Effector memory CD4-positive, alpha-beta T cell (primary cell): ENCODE results near the gene MMADHC.

Source experiments
- DNase-seq, 3 donors: peaks; one replicate each; pipeline ENCODE4 v3.0.0-alpha.2; 2020
- H3K27ac ChIP-seq: 2 replicates; pipeline ENCODE4 v1.7.0; 2013; ENCODE audit warnings: mild to moderate bottlenecking, low read length, moderate library complexity; ENCODE audit not compliant: insufficient read depth, poor library complexity, severe bottlenecking
- H3K27me3 ChIP-seq: replicated peaks from 2 replicates; pipeline ENCODE4 v1.7.0; 2013; ENCODE audit warnings: mild to moderate bottlenecking, low read length; ENCODE audit not compliant: insufficient read depth, control insufficient read depth, poor library complexity, severe bottlenecking
- H3K36me3 ChIP-seq: 2 replicates; pipeline ENCODE4 v1.7.0; 2013; ENCODE audit warnings: mild to moderate bottlenecking, low read length, moderate library complexity; ENCODE audit not compliant: control insufficient read depth, insufficient read depth
- H3K4me1 ChIP-seq: 2 replicates; pipeline ENCODE4 v1.7.0; 2013; ENCODE audit warnings: low read length, mild to moderate bottlenecking; ENCODE audit not compliant: control insufficient read depth, insufficient read depth, poor library complexity, severe bottlenecking
- H3K4me3 ChIP-seq: 2 replicates; pipeline ENCODE4 v1.7.0; 2013; ENCODE audit warnings: low read length, low read depth, mild to moderate bottlenecking; ENCODE audit not compliant: insufficient read depth, poor library complexity, severe bottlenecking
- H3K9me3 ChIP-seq: 2 replicates; pipeline ENCODE4 v1.7.0; 2013; ENCODE audit warnings: mild to moderate bottlenecking, low read length, moderate library complexity; ENCODE audit not compliant: control insufficient read depth
- total RNA-seq, 3 donors: gene quantifications; one replicate each; lab custom pipeline; 2026; lab: John Stamatoyannopoulos, UW

Gene MMADHC
- 51.1 to 83.2 (median 59.2) reads per million in 3 donors for total RNA-seq

- Histone ChIP-seq H3K9me3 (no peaks in the 10 kb centered on the region), H3K27me3 (no peaks in the 10 kb centered on the region), H3K4me1 (peaks cover 7% of the 10 kb centered on the region), H3K4me3 (peak within 1 kb of the TSS; percentile 97), H3K27ac (peak within 1 kb of the TSS; percentile 95), H3K36me3 (no peaks in the 10 kb centered on the region)
- DNase-seq = peak; percentile 83 to 90 (median 84)
Measured at GRCh38 chr2:149587220-149587949, at the start of gene MMADHC. TSS of gene MMADHC (minus strand) at chr2:149587775. CDS start at chr2:149587097, 678 bp downstream.

DNA sequence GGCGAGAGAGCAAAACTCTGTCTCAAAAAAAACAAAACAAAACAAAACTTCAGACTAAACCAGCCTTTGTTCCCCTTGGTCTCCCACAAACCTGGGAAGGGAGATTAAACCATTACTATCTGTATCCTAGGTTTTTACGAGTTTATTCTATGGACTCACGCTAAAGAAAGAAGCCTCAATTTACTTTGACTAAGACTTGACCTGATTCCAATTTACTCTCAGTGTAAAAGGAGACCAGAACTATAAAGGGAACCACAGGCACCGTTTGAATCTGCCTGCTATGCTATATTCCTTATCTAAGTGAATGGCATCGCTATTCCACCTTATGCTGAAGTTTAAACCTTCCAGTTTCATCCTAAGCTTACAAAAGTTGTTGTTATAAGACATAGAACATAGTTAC lies 46.5 kb upstream of the MMADHC start:
- H3K27ac ChIP-seq = no peak overlapping the region
- no peak for DNase-seq
- H3K9me3 ChIP-seq = no peaks in the 10 kb centered on the region
- no peaks in the 10 kb centered on the region for H3K27me3 ChIP-seq
- no peaks in the 10 kb centered on the region for H3K4me1 ChIP-seq
- H3K4me3 ChIP-seq = no peak overlapping the region
- no peaks in the 10 kb centered on the region for H3K36me3 ChIP-seq

GRCh38 chr2:149630445-149630844 lies 42.9 kb upstream of the MMADHC start:
- no peak for DNase-seq
- no peaks in the 10 kb centered on the region for H3K27me3 ChIP-seq
- H3K4me1 ChIP-seq = no peaks in the 10 kb centered on the region
- no peaks in the 10 kb centered on the region for H3K9me3 ChIP-seq
- H3K27ac ChIP-seq = no peak overlapping the region
- H3K36me3 ChIP-seq = no peaks in the 10 kb centered on the region
- H3K4me3 ChIP-seq = no peak overlapping the region

DNA sequence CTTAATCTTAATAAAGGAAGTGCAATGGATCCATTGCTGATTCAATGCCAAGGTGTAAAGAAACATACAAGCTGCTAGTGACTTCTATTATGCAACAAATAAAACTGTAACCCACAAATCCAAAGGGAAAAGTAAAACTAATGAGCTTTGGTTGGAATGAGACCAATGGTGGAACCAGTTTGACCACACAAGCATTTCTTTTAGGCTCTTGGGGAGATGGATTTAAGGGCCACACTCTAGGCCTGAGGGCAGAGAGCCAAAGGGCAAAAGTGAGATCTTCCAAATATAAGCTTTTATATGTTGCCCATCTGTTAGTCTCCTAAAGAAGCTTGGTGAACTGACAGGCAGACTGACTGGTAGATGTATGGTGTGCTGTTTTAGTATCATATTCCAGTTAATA lies 41.5 kb upstream of the MMADHC start:
- H3K9me3 ChIP-seq = no peaks in the 10 kb centered on the region
- DNase-seq = no peak
- H3K27ac ChIP-seq = no peak overlapping the region
- no peak overlapping the region for H3K4me3 ChIP-seq
- no peaks in the 10 kb centered on the region for H3K27me3 ChIP-seq
- no peaks in the 10 kb centered on the region for H3K36me3 ChIP-seq
- H3K4me1 ChIP-seq = no peaks in the 10 kb centered on the region

DNA sequence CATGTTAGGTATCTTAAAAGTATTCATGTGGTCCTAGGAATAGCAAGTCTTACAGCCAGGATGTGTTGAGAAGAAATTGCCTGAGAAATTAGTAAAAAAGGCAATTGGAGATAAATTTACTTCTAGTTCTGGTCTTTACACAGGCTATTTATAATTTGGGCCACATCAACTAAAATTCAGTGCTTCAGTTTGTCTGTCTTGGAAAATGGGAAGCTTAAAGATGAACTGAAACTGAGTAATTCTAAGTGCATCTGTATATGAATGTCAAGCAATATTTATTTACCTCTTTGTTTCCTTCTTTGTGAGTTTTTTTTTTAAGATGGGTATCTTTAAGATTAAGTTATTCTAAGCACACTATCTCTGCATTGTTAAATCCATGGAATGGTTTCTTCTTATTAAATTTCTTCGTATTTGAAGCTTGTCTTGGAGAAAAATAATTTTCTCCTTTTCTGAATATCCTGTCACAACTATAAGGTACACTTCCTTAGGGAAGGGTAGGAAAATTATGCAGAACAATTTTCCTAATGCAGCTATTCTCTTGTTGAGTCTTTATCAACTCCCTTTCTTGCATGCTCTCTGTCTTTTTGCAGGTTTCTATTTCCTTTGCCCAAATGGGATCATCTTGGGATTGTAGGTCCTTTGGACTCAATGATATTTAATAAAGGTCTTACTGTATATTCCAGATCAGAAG lies 39.7 kb upstream of the MMADHC start:
- no peak overlapping the region for H3K27ac ChIP-seq
- no peak overlapping the region for H3K4me3 ChIP-seq
- DNase-seq = no peak
- no peaks in the 10 kb centered on the region for H3K4me1 ChIP-seq
- no peaks in the 10 kb centered on the region for H3K27me3 ChIP-seq
- no peaks in the 10 kb centered on the region for H3K9me3 ChIP-seq
- H3K36me3 ChIP-seq = no peaks in the 10 kb centered on the region

DNA sequence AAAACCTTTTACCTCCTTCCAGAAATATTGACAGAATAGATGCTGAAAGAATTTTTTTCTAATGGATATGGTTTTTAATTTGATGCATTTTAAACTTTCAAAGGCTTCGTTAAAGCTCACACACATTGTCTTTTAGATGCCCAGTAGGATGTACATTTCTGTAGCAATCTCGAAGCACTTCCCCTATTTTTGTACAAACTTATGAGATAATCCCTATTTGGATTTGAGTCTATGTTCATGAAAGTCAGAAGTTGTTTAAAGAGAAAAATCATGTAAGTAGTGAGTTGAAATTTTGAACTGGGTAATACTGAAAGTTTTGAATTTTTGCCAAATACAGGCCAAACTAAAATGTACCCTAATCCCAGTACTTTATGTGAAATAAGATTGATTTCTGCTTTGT lies 38.1 kb upstream of the MMADHC start:
- H3K4me1 ChIP-seq = no peaks in the 10 kb centered on the region
- no peaks in the 10 kb centered on the region for H3K36me3 ChIP-seq
- H3K4me3 ChIP-seq = no peak overlapping the region
- no peaks in the 10 kb centered on the region for H3K27me3 ChIP-seq
- no peaks in the 10 kb centered on the region for H3K9me3 ChIP-seq
- DNase-seq = no peak
- no peak overlapping the region for H3K27ac ChIP-seq

GRCh38 chr2:149625271-149625670 lies 37.7 kb upstream of the MMADHC start:
- no peaks in the 10 kb centered on the region for H3K4me1 ChIP-seq
- no peaks in the 10 kb centered on the region for H3K36me3 ChIP-seq
- no peak overlapping the region for H3K4me3 ChIP-seq
- no peak for DNase-seq
- H3K27ac ChIP-seq = no peak overlapping the region
- H3K9me3 ChIP-seq = no peaks in the 10 kb centered on the region
- no peaks in the 10 kb centered on the region for H3K27me3 ChIP-seq

DNA sequence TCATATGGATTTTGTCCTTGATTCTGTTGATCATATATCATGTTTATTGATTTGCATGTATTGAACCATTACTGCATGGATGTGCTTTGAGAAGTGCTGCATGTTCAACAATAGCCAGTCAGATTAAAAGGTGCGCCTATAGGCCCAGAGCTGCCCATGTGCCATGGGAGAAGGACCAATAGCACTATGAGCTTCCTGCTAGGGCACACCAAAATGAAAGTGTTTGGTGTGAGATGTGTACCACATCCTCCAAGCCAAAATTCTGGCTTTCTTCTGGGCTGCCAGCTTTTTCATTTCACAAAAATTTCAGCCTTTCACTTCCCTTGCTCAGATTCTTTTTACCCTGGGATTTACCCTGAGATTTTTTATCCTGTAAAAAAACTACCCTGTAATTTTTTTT lies 34.8 kb upstream of the MMADHC start:
- H3K9me3 ChIP-seq = no peaks in the 10 kb centered on the region
- H3K27ac ChIP-seq = no peak overlapping the region
- DNase-seq = no peak
- no peak overlapping the region for H3K4me3 ChIP-seq
- no peaks in the 10 kb centered on the region for H3K4me1 ChIP-seq
- H3K27me3 ChIP-seq = no peaks in the 10 kb centered on the region
- no peaks in the 10 kb centered on the region for H3K36me3 ChIP-seq

GRCh38 chr2:149617476-149617875 lies 29.9 kb upstream of the MMADHC start:
- Histone ChIP-seq H3K27ac (no peak overlapping the region), H3K4me3 (no peak overlapping the region), H3K36me3 (no peaks in the 10 kb centered on the region), H3K9me3 (no peaks in the 10 kb centered on the region), H3K27me3 (no peaks in the 10 kb centered on the region), H3K4me1 (no peaks in the 10 kb centered on the region)
- DNase-seq = no peak

DNA sequence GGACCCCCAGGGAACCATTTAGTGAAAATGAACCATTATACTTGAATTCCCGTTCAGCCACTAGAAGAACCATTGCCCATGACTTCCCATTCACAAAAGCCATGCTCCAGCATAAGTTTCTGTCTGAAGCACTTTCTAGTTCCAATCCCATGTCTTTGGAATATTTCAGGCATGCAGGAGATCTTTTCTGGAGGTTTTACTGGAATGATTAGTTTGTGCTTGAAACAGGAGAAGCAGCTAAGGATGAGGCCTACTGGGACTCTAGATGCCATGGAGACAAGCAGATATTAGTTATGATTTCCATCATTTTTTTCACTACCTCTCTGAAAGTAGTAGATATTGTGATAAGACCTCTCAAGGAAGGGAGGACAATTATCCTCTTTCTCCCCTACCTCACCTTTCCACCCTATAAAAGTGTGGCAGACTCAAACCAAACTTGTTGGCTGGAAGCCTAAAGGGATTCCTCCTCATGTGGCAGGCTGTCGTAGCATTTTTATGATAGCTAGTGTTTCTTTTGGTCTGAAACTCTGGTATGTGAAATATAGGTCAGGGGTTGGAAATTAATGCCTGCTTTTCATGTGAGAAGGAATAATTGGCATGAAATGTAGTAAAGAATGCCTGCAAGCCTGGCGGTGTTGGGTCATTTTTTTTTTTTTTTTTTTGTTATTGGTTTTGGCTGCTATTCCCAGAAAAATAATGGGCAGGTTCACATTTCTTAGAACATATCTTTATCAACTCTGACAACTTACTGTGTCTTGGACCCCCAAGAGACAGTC lies 29.3 kb upstream of the MMADHC start:
- Histone ChIP-seq H3K4me3 (no peak overlapping the region), H3K4me1 (no peaks in the 10 kb centered on the region), H3K9me3 (no peaks in the 10 kb centered on the region), H3K27ac (no peak overlapping the region), H3K27me3 (no peaks in the 10 kb centered on the region), H3K36me3 (no peaks in the 10 kb centered on the region)
- DNase-seq = no peak
